GM06990 (cell line): ENCODE measurements around the gene KLHL42.

Experiments
- DNase-seq: peaks from one replicate; pipeline ENCODE4 v3.0.0-alpha.2; 2011; ENCODE audit not compliant: insufficient read length; ENCODE audit errors: extremely low read depth
- H3K27me3 ChIP-seq: replicated peaks from 2 replicates; pipeline ENCODE4 v1.6.0; 2011; ENCODE audit warnings: low read length; ENCODE audit not compliant: control insufficient read depth, insufficient read depth
- H3K36me3 ChIP-seq: 2 replicates; pipeline ENCODE4 v1.5.1; 2011; ENCODE audit warnings: low read length; ENCODE audit not compliant: control insufficient read depth, insufficient read depth
- H3K4me3 ChIP-seq: replicated peaks from 2 replicates; pipeline ENCODE4 v1.5.1; 2011; ENCODE audit warnings: low read depth, mild to moderate bottlenecking, control low read depth, low read length
- TF ChIP-seq, protein P1 (sequence below): IDR thresholded peaks from 2 replicates; pipeline ENCODE4 v1.5.1; 2011; ENCODE audit warnings: low read length, control low read depth, mild to moderate bottlenecking, inconsistent platforms; ENCODE audit not compliant: insufficient read depth, poor library complexity, severe bottlenecking

Gene KLHL42

DNA sequence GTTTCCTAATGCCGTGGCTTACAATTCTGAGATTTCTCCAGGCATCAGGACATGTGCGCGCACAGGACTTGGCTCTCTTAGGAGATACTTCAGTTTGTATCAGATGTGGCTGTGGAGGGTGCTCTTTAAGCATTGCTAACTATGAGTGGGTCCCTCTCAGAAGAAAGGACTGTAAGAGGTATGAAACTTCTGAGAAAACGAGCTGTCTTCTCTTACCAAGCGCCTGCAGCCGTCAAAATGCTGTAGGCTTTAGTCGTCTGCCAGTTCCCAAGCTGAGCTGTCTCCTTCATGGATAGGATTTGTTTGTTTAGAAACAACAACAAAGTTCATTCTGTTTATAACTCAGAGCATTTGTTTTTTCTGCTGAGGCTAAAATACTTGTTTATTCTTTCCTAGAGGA lies 16.1 kb downstream of the KLHL42 start:
- Histone ChIP-seq H3K27me3 (no peaks in the 10 kb centered on the region), H3K36me3 (peaks cover 11% of the 10 kb centered on the region), H3K4me3 (no peak overlapping the region)
- TF ChIP-seq, protein P1, sequence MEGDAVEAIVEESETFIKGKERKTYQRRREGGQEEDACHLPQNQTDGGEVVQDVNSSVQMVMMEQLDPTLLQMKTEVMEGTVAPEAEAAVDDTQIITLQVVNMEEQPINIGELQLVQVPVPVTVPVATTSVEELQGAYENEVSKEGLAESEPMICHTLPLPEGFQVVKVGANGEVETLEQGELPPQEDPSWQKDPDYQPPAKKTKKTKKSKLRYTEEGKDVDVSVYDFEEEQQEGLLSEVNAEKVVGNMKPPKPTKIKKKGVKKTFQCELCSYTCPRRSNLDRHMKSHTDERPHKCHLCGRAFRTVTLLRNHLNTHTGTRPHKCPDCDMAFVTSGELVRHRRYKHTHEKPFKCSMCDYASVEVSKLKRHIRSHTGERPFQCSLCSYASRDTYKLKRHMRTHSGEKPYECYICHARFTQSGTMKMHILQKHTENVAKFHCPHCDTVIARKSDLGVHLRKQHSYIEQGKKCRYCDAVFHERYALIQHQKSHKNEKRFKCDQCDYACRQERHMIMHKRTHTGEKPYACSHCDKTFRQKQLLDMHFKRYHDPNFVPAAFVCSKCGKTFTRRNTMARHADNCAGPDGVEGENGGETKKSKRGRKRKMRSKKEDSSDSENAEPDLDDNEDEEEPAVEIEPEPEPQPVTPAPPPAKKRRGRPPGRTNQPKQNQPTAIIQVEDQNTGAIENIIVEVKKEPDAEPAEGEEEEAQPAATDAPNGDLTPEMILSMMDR = no peak
- no peak for DNase-seq

DNA sequence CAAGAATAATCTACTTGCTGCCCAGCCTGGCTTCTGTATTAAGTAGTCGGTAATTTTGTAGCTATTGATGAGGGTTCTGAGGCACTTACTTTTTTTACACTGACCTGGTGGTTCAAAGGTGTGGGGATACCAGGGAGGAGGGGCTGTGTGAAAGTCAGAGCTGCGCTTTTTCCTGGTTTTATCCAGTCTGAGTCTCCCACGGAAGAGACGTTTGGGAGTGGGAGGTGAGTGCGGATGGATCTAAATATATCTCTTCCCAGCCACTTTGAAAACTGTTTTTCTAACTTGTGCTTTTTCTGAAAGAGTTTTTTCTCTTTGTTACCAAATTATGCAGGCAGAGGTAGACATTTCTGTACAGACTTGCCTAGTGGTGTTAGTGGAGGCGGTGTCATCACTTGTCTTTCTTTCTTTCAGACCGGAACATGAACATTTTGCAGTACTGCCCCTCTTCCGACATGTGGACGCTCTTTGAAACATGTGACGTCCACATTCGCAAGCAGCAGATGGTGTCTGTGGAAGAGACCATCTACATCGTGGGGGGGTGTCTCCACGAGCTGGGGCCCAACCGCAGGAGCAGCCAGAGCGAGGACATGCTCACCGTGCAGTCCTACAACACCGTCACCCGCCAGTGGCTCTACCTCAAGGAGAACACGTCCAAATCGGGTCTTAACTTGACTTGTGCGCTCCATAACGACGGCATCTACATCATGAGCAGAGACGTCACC lies 17.4 kb downstream of the KLHL42 start:
- Histone ChIP-seq H3K27me3 (no peaks in the 10 kb centered on the region), H3K36me3 (peaks cover 11% of the 10 kb centered on the region), H3K4me3 (no peak overlapping the region)
- DNase-seq = no peak
- TF ChIP-seq, protein P1 = no peak

GRCh38 chr12:27800819-27801218 lies 20.8 kb downstream of the KLHL42 start:
- peaks cover 6% of the 10 kb centered on the region for H3K36me3 ChIP-seq
- TF ChIP-seq, protein P1 = no peak
- no peak for DNase-seq
- no peaks in the 10 kb centered on the region for H3K27me3 ChIP-seq
- H3K4me3 ChIP-seq = no peak overlapping the region

- no peak for DNase-seq
- Histone ChIP-seq H3K27me3 (no peaks in the 10 kb centered on the region), H3K4me3 (no peak overlapping the region), H3K36me3 (peaks cover 5% of the 10 kb centered on the region)
- TF ChIP-seq, protein P1 = no peak
These were observed 21.6 kb downstream of the KLHL42 start for GRCh38 chr12:27801630-27802029.

GRCh38 chr12:27802511-27802910 lies 22.5 kb downstream of the KLHL42 start:
- Histone ChIP-seq H3K27me3 (no peaks in the 10 kb centered on the region), H3K4me3 (no peak overlapping the region), H3K36me3 (peaks cover 5% of the 10 kb centered on the region)
- DNase-seq = no peak
- TF ChIP-seq, protein P1 = no peak
